ENCODE measurements around the gene XRN1. TPM values are rescaled to one million over a fixed set of nuclear protein-coding genes. Genes with fewer than 3 reads are reported as not detected.

Gene XRN1
- polyA plus RNA-seq, 6 donors from 2014 or later, result 42.0 to 72.6 (median 65.9) TPM

GRCh38 chr3:142268426-142268825 is 179.4 kb downstream of the XRN1 start:
- ATAC-seq (ENCODE audit: low read depth in 2 of 2) (no peak), DNase-seq (no peak)
- Mint-ChIP-seq H3K36me3 (no peaks in the 10 kb centered on the region), H3K27me3 (no peaks in the 10 kb centered on the region), H3K4me1 (no peaks in the 10 kb centered on the region), H3K4me3 (no peak overlapping the region), H3K27ac (no peak overlapping the region), H3K9me3 (peaks cover 0 to 4% (median 0%) of the 10 kb centered on the region in 7 donors)

- H3K27me3 Mint-ChIP-seq, result no peaks in the 10 kb centered on the region
- no peaks in the 10 kb centered on the region for H3K4me1 Mint-ChIP-seq
- ATAC-seq (ENCODE audit: low read depth in 2 of 2) (no peak), DNase-seq (no peak)
- H3K27ac Mint-ChIP-seq, result peak overlapping the region in 2 of 6 donors; percentile 14 to 90
- no peaks in the 10 kb centered on the region for H3K36me3 Mint-ChIP-seq
- H3K9me3 Mint-ChIP-seq, result peaks cover 0 to 4% (median 0%) of the 10 kb centered on the region in 7 donors
- no peak overlapping the region for H3K4me3 Mint-ChIP-seq
Measured at GRCh38 chr3:142267269-142267668, 180.6 kb downstream of the XRN1 start.

- H3K36me3 Mint-ChIP-seq, result no peaks in the 10 kb centered on the region
- no peaks in the 10 kb centered on the region for H3K4me1 Mint-ChIP-seq
- no peak for DNase-seq
- H3K4me3 Mint-ChIP-seq, result no peak overlapping the region
- peak overlapping the region in 2 of 6 donors; percentile 12 to 14 for H3K27ac Mint-ChIP-seq
- peaks cover 0 to 2% (median 0%) of the 10 kb centered on the region in 7 donors for H3K9me3 Mint-ChIP-seq
- ATAC-seq (ENCODE audit: low read depth in 2 of 2), result no peak
- no peaks in the 10 kb centered on the region for H3K27me3 Mint-ChIP-seq
Measured at GRCh38 chr3:142263112-142263511, 184.7 kb downstream of the XRN1 start.

- Mint-ChIP-seq H3K27me3 (no peaks in the 10 kb centered on the region), H3K27ac (no peak overlapping the region), H3K9me3 (peaks cover 5 to 21% (median 12%) of the 10 kb centered on the region in 7 donors), H3K36me3 (no peaks in the 10 kb centered on the region), H3K4me1 (no peaks in the 10 kb centered on the region), H3K4me3 (no peak overlapping the region)
- ATAC-seq (ENCODE audit: low read depth in 2 of 2), result no peak
- no peak for DNase-seq
Measured at GRCh38 chr3:142259359-142259758, 188.5 kb downstream of the XRN1 start.

GRCh38 chr3:142256712-142257333 is 191.0 kb downstream of the XRN1 start:
- Mint-ChIP-seq H3K4me3 (no peak overlapping the region), H3K36me3 (peaks cover 3 to 19% of the 10 kb centered on the region in 2 donors), H3K4me1 (no peaks in the 10 kb centered on the region), H3K27ac (peak overlapping the region in 1 of 6 donors; percentile 30), H3K27me3 (no peaks in the 10 kb centered on the region), H3K9me3 (peaks cover 10 to 41% (median 33%) of the 10 kb centered on the region in 7 donors)
- no peak for DNase-seq
- ATAC-seq (ENCODE audit: low read depth in 2 of 2), result no peak

Other genes with a start within 250 kb of the XRN1 start
- gene GK5, start 222.5 kb downstream of the XRN1 start, polyA plus RNA-seq (ENCODE audit: low read depth in 6 of 6), result 1 to 10 TPM in 4 of 6 donors, under 1 TPM in 1, not detected in 1; 0.32 to 4.6 (median 2.4) TPM
- 10 to 100 TPM; 11.2 to 21.2 (median 16.9) TPM for gene ATR, start 130.7 kb upstream of the XRN1 start, polyA plus RNA-seq (ENCODE audit: low read depth in 6 of 6)
- gene PLS1, start 148.4 kb upstream of the XRN1 start, polyA plus RNA-seq (ENCODE audit: low read depth in 6 of 6), result under 1 TPM in 5 of 6 donors, not detected in 1; 0.22 to 0.92 (median 0.44) TPM

All from naive B cell (primary cell).